SU-DHL-6 (cell line): ENCODE measurements around the gene HLA-DOA.

ENCODE experiments used
- H2AFZ ChIP-seq: fragments of 200-600 bp; sonication (generic); 2 replicates; pipeline ENCODE4 v1.6.1; 2014; ENCODE audit warnings: low read depth, mild to moderate bottlenecking, moderate library complexity, mixed read lengths, antibody characterized with exemption, low read length; ENCODE audit not compliant: severe bottlenecking
- H3F3A ChIP-seq: fragments of 200-600 bp; shearing (Covaris generic); 2 replicates; pipeline ENCODE4 v1.6.0; 2016; ENCODE audit warnings: antibody characterized with exemption, mild to moderate bottlenecking; ENCODE audit not compliant: insufficient read depth
- H3K27ac ChIP-seq: fragments of 200-600 bp; sonication (generic); 2 replicates; pipeline ENCODE4 v1.5.1; 2016; ENCODE audit warnings: low read depth, mild to moderate bottlenecking, low read length, moderate library complexity, mixed read lengths
- H3K27me3 ChIP-seq: fragments of 200-600 bp; sonication (generic), shearing (Covaris generic); 2 replicates; pipeline ENCODE4 v1.6.0; 2014; ENCODE audit warnings: mild to moderate bottlenecking, low read length
- H3K36me3 ChIP-seq: fragments of 200-600 bp; sonication (generic); 2 replicates; pipeline ENCODE4 v1.6.1; 2014; ENCODE audit warnings: mild to moderate bottlenecking, low read length, mixed read lengths
- H3K4me2 ChIP-seq: fragments of 300-600, 200-600 bp; shearing (Covaris generic), sonication (generic); 2 replicates; pipeline ENCODE4 v1.6.0; 2014; ENCODE audit warnings: low read length, low read depth, mild to moderate bottlenecking; ENCODE audit not compliant: poor library complexity, severe bottlenecking
- H3K4me3 ChIP-seq: fragments of 200-600 bp; sonication (generic); 2 replicates; pipeline ENCODE4 v1.5.1; 2014; ENCODE audit warnings: antibody characterized with exemption, low read length, mild to moderate bottlenecking, mixed read lengths; ENCODE audit not compliant: insufficient read depth, poor library complexity, severe bottlenecking
- H3K79me2 ChIP-seq: fragments of 200-600 bp; sonication (generic); 2 replicates; pipeline ENCODE4 v1.6.1; 2014; ENCODE audit warnings: mild to moderate bottlenecking, low read length, moderate library complexity; ENCODE audit not compliant: insufficient read depth
- H3K9ac ChIP-seq: fragments of 200-600 bp; sonication (generic); 2 replicates; pipeline ENCODE4 v1.7.0; 2014; ENCODE audit warnings: mild to moderate bottlenecking, low read length
- H3K9me2 ChIP-seq: fragments of 200-600 bp; sonication (generic); replicated peaks from 2 replicates; pipeline ENCODE4 v1.6.1; 2014; ENCODE audit warnings: low read length; ENCODE audit not compliant: insufficient read depth
- H3K9me3 ChIP-seq: fragments of 200-600 bp; sonication (generic); 2 replicates; pipeline ENCODE4 v1.6.1; 2014; ENCODE audit warnings: low read length, mixed read lengths; ENCODE audit not compliant: insufficient read depth
- H4K20me1 ChIP-seq: fragments of 200-600 bp; sonication (generic); 2 replicates; pipeline ENCODE4 v1.6.1; 2014; ENCODE audit warnings: low read depth, mild to moderate bottlenecking, antibody characterized with exemption, low read length, moderate library complexity, mixed read lengths
- CTCF ChIP-seq: fragments of 200-600 bp; sonication (generic); IDR thresholded peaks from one replicate; pipeline ENCODE4 v1.5.1; 2017; ENCODE audit warnings: antibody characterized with exemption, mild to moderate bottlenecking, low read length, moderate library complexity; ENCODE audit not compliant: insufficient read depth, poor library complexity, severe bottlenecking
- EZH2phosphoT487 ChIP-seq: fragments of 200-600 bp; sonication (generic), shearing (Covaris generic); conservative IDR thresholded peaks from 2 replicates; pipeline ENCODE4 v1.6.1; 2018; ENCODE audit warnings: mild to moderate bottlenecking, antibody characterized with exemption, low read length, moderate library complexity, mixed read lengths

Gene HLA-DOA

GRCh38 chr6:32977272-32977952 lies 32.0 kb downstream of the HLA-DOA start:
- H3K9me3 ChIP-seq = no peaks in the 10 kb centered on the region
- no peaks in the 10 kb centered on the region for H3K27me3 ChIP-seq
- no peak overlapping the region for H3K9ac ChIP-seq
- no peak overlapping the region for H3K4me2 ChIP-seq
- H3K4me3 ChIP-seq = no peak overlapping the region
- H3K79me2 ChIP-seq = peaks cover 54% of the 10 kb centered on the region
- peaks cover 71% of the 10 kb centered on the region for H4K20me1 ChIP-seq
- H2AFZ ChIP-seq = no peak overlapping the region
- peaks cover 91% of the 10 kb centered on the region for H3K36me3 ChIP-seq
- H3K9me2 ChIP-seq = no peaks in the 10 kb centered on the region
- H3F3A ChIP-seq = peaks cover 98% of the 10 kb centered on the region
- TF ChIP-seq CTCF = no peak
- no peak for TF ChIP-seq EZH2phosphoT487
- no peak overlapping the region for H3K27ac ChIP-seq

- no peaks in the 10 kb centered on the region for H3K9me3 ChIP-seq
- peaks cover 92% of the 10 kb centered on the region for H3K36me3 ChIP-seq
- H3K4me3 ChIP-seq = no peak overlapping the region
- H3F3A ChIP-seq = peaks cover 95% of the 10 kb centered on the region
- no peaks in the 10 kb centered on the region for H3K9me2 ChIP-seq
- H2AFZ ChIP-seq = no peak overlapping the region
- TF ChIP-seq CTCF (no peak), EZH2phosphoT487 (no peak)
- no peaks in the 10 kb centered on the region for H3K27me3 ChIP-seq
- H3K4me2 ChIP-seq = no peak overlapping the region
- no peak overlapping the region for H3K9ac ChIP-seq
- no peak overlapping the region for H3K27ac ChIP-seq
- H3K79me2 ChIP-seq = peaks cover 58% of the 10 kb centered on the region
- H4K20me1 ChIP-seq = peaks cover 71% of the 10 kb centered on the region
These were observed 32.9 kb downstream of the HLA-DOA start for GRCh38 chr6:32976334-32977069.

GRCh38 chr6:32975886-32976285 lies 33.5 kb downstream of the HLA-DOA start:
- no peak overlapping the region for H2AFZ ChIP-seq
- no peak overlapping the region for H3K9ac ChIP-seq
- no peaks in the 10 kb centered on the region for H3K9me3 ChIP-seq
- no peak overlapping the region for H3K4me3 ChIP-seq
- no peak overlapping the region for H3K27ac ChIP-seq
- TF ChIP-seq CTCF (no peak), EZH2phosphoT487 (no peak)
- H3K27me3 ChIP-seq = no peaks in the 10 kb centered on the region
- peaks cover 89% of the 10 kb centered on the region for H3K36me3 ChIP-seq
- peak overlapping the region; percentile 73 for H3K4me2 ChIP-seq
- no peaks in the 10 kb centered on the region for H3K9me2 ChIP-seq
- peaks cover 94% of the 10 kb centered on the region for H3F3A ChIP-seq
- H4K20me1 ChIP-seq = peaks cover 71% of the 10 kb centered on the region
- peaks cover 62% of the 10 kb centered on the region for H3K79me2 ChIP-seq
